Hepatocyte (in vitro differentiated cells): Measurements from ENCODE around the gene PARP8. TPM values are rescaled to one million over a fixed set of nuclear protein-coding genes. Genes with fewer than 3 reads are reported as not detected.

Experiments
- DNase-seq: peaks from one replicate; pipeline ENCODE4 v3.0.0-alpha.2; 2016; ENCODE audit warnings: low spot score
- H2AFZ ChIP-seq: fragments of 200-600 bp; sonication (generic); 2 replicates; pipeline ENCODE4 v1.6.0; 2016; ENCODE audit warnings: antibody characterized with exemption, mild to moderate bottlenecking
- H3K27ac ChIP-seq: fragments of 200-600 bp; sonication (generic); 2 replicates; pipeline ENCODE4 v1.5.1; 2016; ENCODE audit warnings: mild to moderate bottlenecking
- H3K27me3 ChIP-seq: fragments of 200-600 bp; sonication (generic); 2 replicates; pipeline ENCODE4 v1.6.1; 2016
- H3K36me3 ChIP-seq: fragments of 200-600 bp; sonication (generic); replicated peaks from 2 replicates; pipeline ENCODE4 v1.5.1; 2016; ENCODE audit warnings: low read depth; ENCODE audit not compliant: insufficient read depth
- H3K4me1 ChIP-seq: fragments of 200-600 bp; sonication (generic); 2 replicates; pipeline ENCODE4 v1.5.1; 2016; ENCODE audit warnings: mild to moderate bottlenecking, moderate library complexity; ENCODE audit not compliant: insufficient read depth
- H3K4me2 ChIP-seq: fragments of 200-600 bp; sonication (generic); 2 replicates; pipeline ENCODE4 v1.6.0; 2016
- H3K4me3 ChIP-seq: fragments of 200-600 bp; sonication (generic); 2 replicates; pipeline ENCODE4 v1.5.1; 2016; ENCODE audit warnings: mild to moderate bottlenecking
- H3K79me2 ChIP-seq: fragments of 200-600 bp; sonication (generic); 2 replicates; pipeline ENCODE4 v1.6.0; 2017; ENCODE audit warnings: mild to moderate bottlenecking
- H3K9me2 ChIP-seq: fragments of 200-600 bp; sonication (generic); replicated peaks from 2 replicates; pipeline ENCODE4 v1.6.0; 2017; ENCODE audit warnings: mild to moderate bottlenecking; ENCODE audit not compliant: insufficient read depth
- H3K9me3 ChIP-seq: fragments of 200-600 bp; sonication (generic); 2 replicates; pipeline ENCODE4 v1.5.1; 2016; ENCODE audit warnings: low read depth, mild to moderate bottlenecking
- H4K20me1 ChIP-seq: fragments of 200-600 bp; sonication (generic); 2 replicates; pipeline ENCODE4 v1.6.0; 2016; ENCODE audit warnings: mild to moderate bottlenecking; ENCODE audit not compliant: insufficient read depth, poor library complexity, severe bottlenecking
- CTCF ChIP-seq: fragments of 200-600 bp; sonication (generic); IDR thresholded peaks from 2 replicates; pipeline ENCODE4 v1.5.1; 2016; ENCODE audit warnings: antibody characterized with exemption, mild to moderate bottlenecking; ENCODE audit not compliant: poor library complexity
- EZH2 ChIP-seq: fragments of 200-600 bp; sonication (generic); IDR thresholded peaks from 2 replicates; pipeline ENCODE4 v1.6.1; 2016; ENCODE audit warnings: antibody characterized with exemption, mild to moderate bottlenecking, borderline replicate concordance
- EZH2phosphoT487 ChIP-seq: fragments of 200-600 bp; sonication (generic); IDR thresholded peaks from one replicate; pipeline ENCODE4 v1.6.1; 2018; ENCODE audit warnings: antibody characterized with exemption, mild to moderate bottlenecking, low read depth, moderate library complexity; ENCODE audit not compliant: unreplicated experiment, severe bottlenecking
- WGBS: methylation state at CpG from one replicate; pipeline ENCODE4 v1.1.6; 2016; ENCODE audit warnings: low lambda C conversion rate; ENCODE audit errors: missing lambda C conversion rate; 5-methylcytosine and 5-hydroxymethylcytosine counted together
- polyA plus RNA-seq: library from polyadenylated mRNA; unstranded; fragments of >200 nt; fragmentation: Nextera tagmentation; extraction: Ambion mirVana; gene quantifications from 2 replicates; pipeline ENCODE4 v1.2.1, GENCODE V29; 2016
- total RNA-seq: library from RNA; depleted of rRNA; stranded (reverse); fragments of >200 nt; gene quantifications from 2 replicates; pipeline ENCODE4 v1.2.3, GENCODE V29; 2014

Gene PARP8
- total and polyA plus RNA-seq, 2 experiments from 2014 or later: 11.9 to 18.0 TPM

- Histone ChIP-seq H3K9me3 (no peaks in the 10 kb centered on the region), H2AFZ (no peak overlapping the region), H3K9me2 (no peaks in the 10 kb centered on the region), H3K27me3 (no peaks in the 10 kb centered on the region), H3K4me1 (no peaks in the 10 kb centered on the region), H3K27ac (no peak overlapping the region), H3K4me3 (no peak overlapping the region), H3K79me2 (peaks cover 55% of the 10 kb centered on the region), H4K20me1 (no peaks in the 10 kb centered on the region), H3K4me2 (no peak overlapping the region), H3K36me3 (no peaks in the 10 kb centered on the region)
- 98% methylated on average over 2 of the region's 2 CpGs for WGBS
- DNase-seq: no peak
- no peak for TF ChIP-seq CTCF
- TF ChIP-seq EZH2phosphoT487: no peak
- TF ChIP-seq EZH2: no peak
Measured at GRCh38 chr5:50727845-50728244, 61.4 kb downstream of the PARP8 start.

GRCh38 chr5:50730336-50730735, 63.9 kb downstream of the PARP8 start:
- WGBS: 69% methylated on average over 5 of the region's 5 CpGs
- Histone ChIP-seq H2AFZ (no peak overlapping the region), H3K79me2 (peaks cover 53% of the 10 kb centered on the region), H3K27ac (no peak overlapping the region), H3K36me3 (no peaks in the 10 kb centered on the region), H3K4me1 (no peaks in the 10 kb centered on the region), H3K27me3 (no peaks in the 10 kb centered on the region), H3K9me3 (no peaks in the 10 kb centered on the region), H3K4me2 (no peak overlapping the region), H4K20me1 (no peaks in the 10 kb centered on the region), H3K9me2 (no peaks in the 10 kb centered on the region), H3K4me3 (no peak overlapping the region)
- no peak for DNase-seq
- TF ChIP-seq EZH2phosphoT487 (no peak), EZH2 (no peak)

DNA sequence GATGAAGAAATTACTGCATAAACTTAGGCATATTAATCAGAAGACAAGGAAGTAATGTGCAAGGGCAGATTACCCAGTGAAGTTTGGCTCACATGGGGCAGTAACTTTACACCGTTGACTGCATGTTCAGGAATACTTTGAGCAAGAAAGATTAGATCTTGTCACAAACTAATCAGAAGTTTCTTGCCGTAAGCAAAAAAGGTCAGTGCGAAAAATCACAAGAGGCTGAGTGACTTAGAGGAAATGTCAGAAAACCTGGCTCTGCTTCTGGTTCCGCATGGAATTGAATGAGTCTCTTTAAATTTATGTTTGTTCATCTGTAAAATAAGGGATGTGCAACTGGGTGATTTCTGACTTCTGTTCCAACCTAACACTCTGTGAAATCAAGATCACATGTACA, 64.4 kb downstream of the PARP8 start:
- no peaks in the 10 kb centered on the region for H4K20me1 ChIP-seq
- H3K4me3 ChIP-seq: no peak overlapping the region
- no peak overlapping the region for H3K4me2 ChIP-seq
- peaks cover 52% of the 10 kb centered on the region for H3K79me2 ChIP-seq
- no peak overlapping the region for H2AFZ ChIP-seq
- DNase-seq: no peak
- no peaks in the 10 kb centered on the region for H3K9me3 ChIP-seq
- no peaks in the 10 kb centered on the region for H3K27me3 ChIP-seq
- H3K36me3 ChIP-seq: no peaks in the 10 kb centered on the region
- no peak for TF ChIP-seq CTCF
- TF ChIP-seq EZH2: no peak
- no peak for TF ChIP-seq EZH2phosphoT487
- no peaks in the 10 kb centered on the region for H3K4me1 ChIP-seq
- H3K27ac ChIP-seq: no peak overlapping the region
- 77% methylated on average over 4 of the region's 4 CpGs for WGBS
- H3K9me2 ChIP-seq: no peaks in the 10 kb centered on the region

- no peak for TF ChIP-seq CTCF
- TF ChIP-seq EZH2phosphoT487: no peak
- TF ChIP-seq EZH2: no peak
- 91% methylated on average over 3 of the region's 3 CpGs for WGBS
- no peak for DNase-seq
- Histone ChIP-seq H3K9me3 (no peaks in the 10 kb centered on the region), H3K4me2 (no peak overlapping the region), H3K4me1 (no peaks in the 10 kb centered on the region), H3K27me3 (no peaks in the 10 kb centered on the region), H3K27ac (no peak overlapping the region), H2AFZ (no peak overlapping the region), H3K4me3 (no peak overlapping the region), H3K9me2 (no peaks in the 10 kb centered on the region), H3K36me3 (no peaks in the 10 kb centered on the region), H4K20me1 (no peaks in the 10 kb centered on the region), H3K79me2 (peaks cover 38% of the 10 kb centered on the region)
Measured at GRCh38 chr5:50733741-50734140, 67.3 kb downstream of the PARP8 start.
